DMS 273 (cell line): ENCODE measurements around the gene MRPL23.

Experiments used
- DNase-seq: peaks from one replicate; lab custom pipeline; 2025; ENCODE audit not compliant: unreplicated experiment; lab: John Stamatoyannopoulos, UW

Gene MRPL23

GRCh38 chr11:1946812-1947484, at the start of gene MRPL23:
Gene MRPL23, plus strand, starts transcription at chr11:1947332. Its CDS starts 31 bp downstream, at chr11:1947363.
- no peak for DNase-seq

GRCh38 chr11:1899090-1899489, 48.0 kb upstream of the MRPL23 start:
- DNase-seq, result no peak

GRCh38 chr11:1899686-1900085, 47.4 kb upstream of the MRPL23 start:
- DNase-seq, result no peak

GRCh38 chr11:1906181-1906580, 41.0 kb upstream of the MRPL23 start:
- no peak for DNase-seq

GRCh38 chr11:1906611-1907423, 40.3 kb upstream of the MRPL23 start:
- DNase-seq, result no peak

GRCh38 chr11:1908618-1909017, 38.5 kb upstream of the MRPL23 start:
- no peak for DNase-seq

- no peak for DNase-seq
These were observed 37.6 kb upstream of the MRPL23 start for GRCh38 chr11:1909524-1909923.

GRCh38 chr11:1912289-1912878, 34.7 kb upstream of the MRPL23 start:
- no peak for DNase-seq

GRCh38 chr11:1913271-1914060, 33.7 kb upstream of the MRPL23 start:
- no peak for DNase-seq

GRCh38 chr11:1915795-1916131, 31.4 kb upstream of the MRPL23 start:
- DNase-seq, result no peak

- no peak for DNase-seq
These were observed 30.8 kb upstream of the MRPL23 start for GRCh38 chr11:1916132-1916985.

GRCh38 chr11:1916986-1917522, 30.1 kb upstream of the MRPL23 start:
- DNase-seq, result no peak

GRCh38 chr11:1917523-1918435, 29.4 kb upstream of the MRPL23 start:
- peak; percentile 16 for DNase-seq

GRCh38 chr11:1918436-1919315, 28.5 kb upstream of the MRPL23 start:
- no peak for DNase-seq

GRCh38 chr11:1919391-1920127, 27.6 kb upstream of the MRPL23 start, which contains the start of gene TNNT3:
Gene TNNT3, plus strand, starts transcription at chr11:1919703. Its CDS starts 3,172 bp downstream, at chr11:1922875.
- peak; percentile 23 for DNase-seq

- no peak for DNase-seq
These were observed 26.8 kb upstream of the MRPL23 start for GRCh38 chr11:1920128-1920908.
